Measurements from ENCODE around the gene GAS5. TPM values are rescaled to one million over a fixed set of nuclear protein-coding genes. Genes with fewer than 3 reads are reported as not detected.

The GAS5 gene
- total RNA-seq, 1 experiment from 2014 or later = 112 TPM

GRCh38 chr1:173852105-173852504 lies 15.7 kb downstream of the GAS5 start:
- Histone ChIP-seq H3F3A (ENCODE audit: low read length, unreplicated experiment) (no peaks in the 10 kb centered on the region), H3K4me2 (ENCODE audit: low read length) (no peak overlapping the region), H3K9me2 (replicated peaks; ENCODE audit: low read length) (no peaks in the 10 kb centered on the region), H4K20me1 (ENCODE audit: low read length) (no peaks in the 10 kb centered on the region), H3K9me3 (ENCODE audit: low read length) (no peaks in the 10 kb centered on the region), H3K9ac (ENCODE audit: low read length) (no peak overlapping the region), H3K4me1 (ENCODE audit: insufficient read depth, low read length) (no peaks in the 10 kb centered on the region), H3K27me3 (ENCODE audit: low read length) (no peaks in the 10 kb centered on the region), H3K4me3 (ENCODE audit: low read length) (no peak overlapping the region), H3K79me2 (ENCODE audit: low read length) (no peaks in the 10 kb centered on the region), H2AFZ (ENCODE audit: low read length) (no peak overlapping the region), H3K36me3 (ENCODE audit: low read depth, low read length) (peaks cover 19% of the 10 kb centered on the region), H3K27ac (ENCODE audit: low read length) (no peak overlapping the region)
- POLR2A ChIA-PET (ENCODE audit: unreplicated experiment) = no interaction called here
- no peak for DNase-seq
- CTCF ChIA-PET = no interaction called here
- TF ChIP-seq EZH2 (IDR thresholded peaks at IDR 0.05; ENCODE audit: low read length, unreplicated experiment) (no peak), EZH2phosphoT487 (IDR thresholded peaks at IDR 0.05; ENCODE audit: borderline replicate concordance, low read length) (no peak), CTCF (conservative IDR thresholded peaks at IDR 0.05; ENCODE audit: low read depth, low read length) (no peak)
- no peak for ATAC-seq
- intact Hi-C loops (cut with micrococcal nuclease) = loop anchor here (10.0 kb wide), 1 partner anchor 223 kb away; no protein-coding TSS in a partner anchor
- no TSS peak for BruUV-seq (replicated peaks)

- H3K9me3 ChIP-seq (ENCODE audit: low read length) = no peaks in the 10 kb centered on the region
- DNase-seq (no peak), ATAC-seq (no peak)
- no peak overlapping the region for H2AFZ ChIP-seq (ENCODE audit: low read length)
- H3K27me3 ChIP-seq (ENCODE audit: low read length) = no peaks in the 10 kb centered on the region
- H3K36me3 ChIP-seq (ENCODE audit: low read depth, low read length) = peaks cover 46% of the 10 kb centered on the region
- H3K4me3 ChIP-seq (ENCODE audit: low read length) = no peak overlapping the region
- intact Hi-C loops (cut with micrococcal nuclease) = no loop called here
- H4K20me1 ChIP-seq (ENCODE audit: low read length) = no peaks in the 10 kb centered on the region
- no peak overlapping the region for H3K9ac ChIP-seq (ENCODE audit: low read length)
- no peak for TF ChIP-seq EZH2phosphoT487 (IDR thresholded peaks at IDR 0.05; ENCODE audit: borderline replicate concordance, low read length)
- TF ChIP-seq CTCF (conservative IDR thresholded peaks at IDR 0.05; ENCODE audit: low read depth, low read length) = no peak
- TF ChIP-seq EZH2 (IDR thresholded peaks at IDR 0.05; ENCODE audit: low read length, unreplicated experiment) = no peak
- no peak overlapping the region for H3K4me2 ChIP-seq (ENCODE audit: low read length)
- H3K79me2 ChIP-seq (ENCODE audit: low read length) = peaks cover 10% of the 10 kb centered on the region; the same call in 1 of the 2 replicates
- BruUV-seq (replicated peaks) = no TSS peak
- H3F3A ChIP-seq (ENCODE audit: low read length, unreplicated experiment) = no peaks in the 10 kb centered on the region
- no peaks in the 10 kb centered on the region for H3K9me2 ChIP-seq (replicated peaks; ENCODE audit: low read length)
- ChIA-PET POLR2A (ENCODE audit: unreplicated experiment) (no interaction called here), CTCF (no interaction called here)
- no peak overlapping the region for H3K27ac ChIP-seq (ENCODE audit: low read length)
- peaks cover 8% of the 10 kb centered on the region for H3K4me1 ChIP-seq (ENCODE audit: insufficient read depth, low read length)
These were observed 35.0 kb downstream of the GAS5 start for GRCh38 chr1:173832748-173833147.

- no TSS peak for BruUV-seq (replicated peaks)
- H3K4me2 ChIP-seq (ENCODE audit: low read length) = peak overlapping the region; percentile 89
- CTCF ChIA-PET = no interaction called here
These were observed 40.2 kb downstream of the GAS5 start for GRCh38 chr1:173827611-173828010.

More at GRCh38 chr1:173827611-173828010, 40.2 kb downstream of the GAS5 start:
- no peaks in the 10 kb centered on the region for H3F3A ChIP-seq (ENCODE audit: low read length, unreplicated experiment)
- H3K27me3 ChIP-seq (ENCODE audit: low read length) = no peaks in the 10 kb centered on the region
- H3K9ac ChIP-seq (ENCODE audit: low read length) = no peak overlapping the region
- no peaks in the 10 kb centered on the region for H3K9me3 ChIP-seq (ENCODE audit: low read length)
- DNase-seq (peak; percentile 84), ATAC-seq (no peak)
- H4K20me1 ChIP-seq (ENCODE audit: low read length) = 0 out of 2 replicates have a peak, but pooled peaks cover 4% of the 10 kb centered on the region
- H3K79me2 ChIP-seq (ENCODE audit: low read length) = peaks cover 55% of the 10 kb centered on the region
- peak overlapping the region; percentile 72; the same call in 1 of the 2 replicates for H3K4me3 ChIP-seq (ENCODE audit: low read length)
- TF ChIP-seq CTCF (conservative IDR thresholded peaks at IDR 0.05; ENCODE audit: low read depth, low read length) = no peak
- TF ChIP-seq EZH2phosphoT487 (IDR thresholded peaks at IDR 0.05; ENCODE audit: borderline replicate concordance, low read length) = no peak
- TF ChIP-seq EZH2 (IDR thresholded peaks at IDR 0.05; ENCODE audit: low read length, unreplicated experiment) = no peak
- intact Hi-C loops (cut with micrococcal nuclease) = no loop called here
- H3K9me2 ChIP-seq (replicated peaks; ENCODE audit: low read length) = no peaks in the 10 kb centered on the region
- peaks cover 36% of the 10 kb centered on the region for H3K4me1 ChIP-seq (ENCODE audit: insufficient read depth, low read length)
- no peak overlapping the region for H3K27ac ChIP-seq (ENCODE audit: low read length)
- POLR2A ChIA-PET (ENCODE audit: unreplicated experiment) = no interaction called here
- peaks cover 14% of the 10 kb centered on the region for H3K36me3 ChIP-seq (ENCODE audit: low read depth, low read length)
- H2AFZ ChIP-seq (ENCODE audit: low read length) = no peak overlapping the region

Measured in PC-3 (cell line).